ENCODE data around the gene S100P.
"Not testable (repeated sequence)": the region's sequence is repeated elsewhere in the genome, so short reads cannot be mapped to it uniquely, and the experiment has no call there.

S100P gene

GRCh38 chr4:6693231-6694176 is at the start of gene S100P:
Gene S100P (plus strand): TSS chr4:6693878. CDS start chr4:6693933, 55 bp downstream.
- DNase-seq (ENCODE audit: low read depth), result no peak

DNA sequence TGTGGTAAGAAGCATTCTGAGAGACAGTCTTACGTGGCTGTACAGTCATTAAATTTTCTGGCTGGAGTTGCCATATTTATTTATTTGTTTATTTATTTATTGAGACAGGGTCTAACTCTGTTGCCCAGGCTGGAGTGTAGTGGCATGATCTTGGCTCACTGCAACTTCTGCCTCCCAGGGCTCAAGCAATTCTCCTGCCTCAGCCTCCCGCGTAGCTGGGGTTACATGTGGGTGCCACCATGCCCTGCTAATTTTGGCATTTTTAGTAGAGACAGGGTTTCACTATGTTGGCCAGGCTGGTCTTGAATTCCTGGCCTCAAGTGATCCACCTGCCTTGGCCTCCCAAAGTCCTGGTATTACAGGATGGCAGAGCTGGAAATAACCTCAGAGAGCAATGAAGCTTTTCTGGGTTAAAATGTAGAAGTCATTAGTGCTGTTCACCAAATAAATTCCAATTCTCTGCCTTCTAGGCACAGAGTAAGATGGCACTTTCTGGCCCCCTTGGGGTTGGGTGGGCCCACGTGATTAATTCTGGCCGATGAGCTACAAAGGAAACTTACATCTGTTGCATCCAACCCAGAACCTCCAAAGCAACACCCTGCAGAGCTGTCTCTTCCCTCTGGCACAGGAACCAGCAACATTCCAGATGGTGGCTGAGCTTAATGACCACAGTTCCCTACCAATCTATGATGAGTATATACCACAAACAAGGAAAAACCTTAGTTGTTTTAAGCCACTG is 48.7 kb upstream of the S100P start:
- DNase-seq (ENCODE audit: low read depth), result no peak

DNA sequence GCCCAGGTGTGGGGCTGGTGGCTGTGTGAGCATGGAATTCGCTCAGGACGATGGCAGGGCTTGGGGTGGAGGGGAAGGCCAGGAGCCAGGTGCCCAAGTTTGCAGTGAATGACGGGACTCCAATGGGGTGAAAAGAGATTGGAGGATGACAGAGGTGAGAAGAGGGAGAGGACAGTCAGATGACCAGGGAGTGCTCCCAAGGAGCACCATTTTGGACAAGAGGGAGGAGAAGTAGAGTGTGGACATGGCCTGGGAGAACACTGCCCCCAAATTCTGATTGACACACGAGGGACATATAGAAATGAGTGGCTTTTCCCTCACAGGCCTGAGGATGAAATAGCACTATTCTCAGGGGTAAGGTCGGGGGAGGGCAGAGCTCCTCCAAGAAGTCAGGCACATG is 46.5 kb upstream of the S100P start:
- DNase-seq (ENCODE audit: low read depth), result no peak

GRCh38 chr4:6647582-6648230 is 46.0 kb upstream of the S100P start:
- no peak for DNase-seq (ENCODE audit: low read depth)

DNA sequence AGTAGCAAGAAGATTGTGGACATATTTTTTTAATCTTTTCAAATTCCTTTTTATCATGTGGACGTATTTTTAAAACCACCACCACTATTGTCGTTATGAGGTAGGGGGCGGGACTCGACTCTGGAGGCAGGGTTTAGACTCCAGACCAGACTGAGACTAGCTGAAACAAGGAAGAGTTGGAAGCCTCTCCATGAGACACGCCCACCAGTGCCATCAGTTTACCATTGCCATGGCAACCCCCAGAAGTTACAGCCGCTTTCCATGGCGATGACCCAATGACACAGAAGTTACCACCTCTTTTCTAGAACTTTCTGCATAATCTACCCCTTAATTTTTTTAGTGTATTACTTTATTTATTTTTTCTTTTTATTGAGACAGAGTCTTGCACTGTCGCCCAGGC is 44.5 kb upstream of the S100P start:
- DNase-seq (ENCODE audit: low read depth), result no peak

- not testable (repeated sequence) for DNase-seq (ENCODE audit: low read depth)
These were observed 39.5 kb upstream of the S100P start for GRCh38 chr4:6654211-6654610.

DNA sequence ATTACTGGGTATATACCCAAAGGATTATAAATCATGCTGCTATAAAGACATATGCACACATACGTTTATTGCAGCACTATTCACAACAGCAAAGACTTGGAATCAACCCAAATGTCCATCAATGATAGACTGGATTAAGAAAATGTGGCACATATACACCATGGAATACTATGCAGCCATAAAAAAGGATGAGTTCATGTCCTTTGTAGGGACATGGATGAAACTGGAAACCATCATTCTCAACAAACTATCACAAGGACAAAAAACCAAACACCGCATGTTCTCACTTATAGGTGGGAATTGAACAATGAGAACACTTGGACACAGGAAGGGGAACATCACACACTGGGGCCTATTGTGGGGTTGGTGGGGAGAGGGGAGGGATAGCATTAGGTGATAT is 38.4 kb upstream of the S100P start:
- not testable (repeated sequence) for DNase-seq (ENCODE audit: low read depth)

DNA sequence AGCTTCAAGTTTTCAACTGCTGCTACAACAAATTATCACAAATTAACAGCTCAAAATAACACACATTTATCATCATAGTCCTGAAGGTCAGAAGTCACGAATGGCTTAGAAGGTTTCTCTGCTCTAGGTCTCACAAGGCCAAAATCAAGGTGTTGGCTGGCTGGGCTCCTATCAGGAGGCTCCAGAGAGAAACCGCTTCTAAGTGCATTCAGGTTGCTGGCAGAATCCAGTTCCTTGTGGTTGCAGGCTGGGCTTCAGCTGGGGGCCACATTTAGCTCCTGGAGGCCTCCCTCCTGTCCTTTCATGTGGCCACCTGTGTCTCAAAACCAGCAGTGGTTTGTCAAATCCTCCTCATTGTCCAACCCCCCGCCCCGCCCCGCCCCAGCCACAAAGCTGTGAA is 37.8 kb upstream of the S100P start:
- no peak for DNase-seq (ENCODE audit: low read depth)

- no peak for DNase-seq (ENCODE audit: low read depth)
These were observed 36.2 kb upstream of the S100P start for GRCh38 chr4:6657242-6658208.

DNA sequence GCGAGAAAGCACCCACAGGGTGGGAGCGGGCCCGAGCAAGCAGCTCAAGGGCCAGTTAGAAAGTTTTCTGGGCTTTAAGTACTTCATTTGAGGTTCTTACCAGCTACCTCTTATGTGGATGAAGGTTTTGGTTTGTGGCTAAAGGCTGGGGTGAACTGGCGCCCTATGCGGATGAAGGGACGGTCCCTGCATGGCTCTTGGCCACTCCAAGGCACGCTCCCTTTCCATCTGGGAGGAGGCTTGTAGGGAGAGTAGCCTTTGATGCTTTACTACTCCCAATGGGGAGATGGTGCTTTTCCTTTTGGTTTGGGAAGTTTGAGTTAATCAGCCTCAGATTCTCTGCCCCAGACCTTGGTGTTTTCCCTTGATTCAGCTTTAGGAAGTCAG is 35.5 kb upstream of the S100P start:
- no peak for DNase-seq (ENCODE audit: low read depth)

- peak; percentile 28 for DNase-seq (ENCODE audit: low read depth)
These were observed 35.0 kb upstream of the S100P start for GRCh38 chr4:6658597-6659075.

GRCh38 chr4:6659897-6660296 is 33.8 kb upstream of the S100P start:
- DNase-seq (ENCODE audit: low read depth), result no peak

- DNase-seq (ENCODE audit: low read depth), result no peak
These were observed 33.2 kb upstream of the S100P start for GRCh38 chr4:6660430-6660829.

GRCh38 chr4:6662591-6662990 is 31.1 kb upstream of the S100P start:
- no peak for DNase-seq (ENCODE audit: low read depth)

DNA sequence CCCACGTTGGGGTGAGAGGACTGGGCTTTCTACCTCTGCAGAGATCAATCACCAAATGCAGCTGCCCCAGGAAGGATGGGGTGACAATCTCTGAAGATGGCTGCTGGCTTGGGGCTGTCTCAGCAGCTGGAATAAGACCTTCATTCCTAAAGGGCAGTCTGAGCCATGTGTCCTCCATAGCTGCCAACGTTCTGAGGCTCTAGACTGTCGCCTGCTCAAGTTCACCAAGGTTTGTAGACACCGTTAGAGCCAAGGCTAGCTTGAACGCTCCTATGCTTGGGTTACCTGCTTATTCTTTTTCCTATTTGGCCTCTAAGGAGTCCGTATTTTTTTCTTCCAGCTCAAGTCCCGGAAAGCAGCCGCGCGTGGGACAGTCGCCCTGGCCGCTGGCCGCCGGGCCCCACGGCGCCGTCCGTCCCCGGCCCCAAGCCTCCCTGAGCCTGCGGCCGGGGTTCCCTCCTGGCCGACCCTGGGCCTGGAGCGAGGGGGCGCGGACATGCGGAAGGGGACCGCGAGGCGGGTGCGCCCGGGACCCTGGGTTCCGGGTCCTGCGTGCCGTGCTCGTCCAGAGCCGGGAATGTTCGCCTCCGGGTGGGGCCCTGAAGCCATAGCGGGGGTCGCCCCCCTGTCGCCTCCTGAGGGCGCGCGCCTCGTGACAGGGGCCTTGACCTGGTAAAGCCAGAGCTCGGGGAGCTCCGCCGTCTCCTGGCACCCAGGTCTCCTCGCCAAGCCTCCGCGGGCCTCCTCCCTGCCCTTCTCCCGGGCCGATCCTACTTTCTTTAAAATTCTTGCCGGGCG is 29.9 kb upstream of the S100P start:
- no peak for DNase-seq (ENCODE audit: low read depth)

DNA sequence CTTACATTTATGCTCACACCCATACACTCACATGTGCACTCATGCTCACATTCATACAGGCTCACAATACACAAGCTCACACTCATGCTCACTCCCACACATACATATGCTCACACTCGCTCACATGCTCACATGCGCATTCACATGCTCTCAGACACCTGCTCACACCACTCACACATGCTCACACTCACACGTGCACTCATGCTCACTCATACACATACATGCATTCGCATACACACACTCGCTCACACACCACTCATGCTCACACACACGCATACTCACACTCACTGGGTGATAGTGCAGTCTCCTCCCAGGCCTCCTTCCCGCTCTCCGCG is 28.4 kb upstream of the S100P start:
- DNase-seq (ENCODE audit: low read depth), result no peak

DNA sequence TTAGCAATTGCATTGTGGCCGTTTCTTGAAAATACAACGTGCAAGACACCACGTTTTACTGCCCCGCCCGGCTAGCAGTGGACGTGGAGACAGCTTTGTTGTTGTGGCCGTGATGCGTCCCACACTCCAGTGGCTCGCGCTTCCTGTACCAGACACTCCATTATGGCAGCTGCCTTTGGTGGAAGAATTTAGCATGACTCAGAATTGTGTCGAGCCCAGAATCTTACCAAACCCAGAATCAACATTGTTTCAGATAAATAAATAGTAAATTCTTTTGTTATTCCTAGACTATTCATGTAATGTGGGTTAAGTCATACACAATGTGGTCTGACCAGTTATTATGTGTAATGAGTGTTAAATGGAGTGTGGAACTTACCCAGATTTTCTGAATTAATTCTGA is 25.3 kb upstream of the S100P start:
- DNase-seq (ENCODE audit: low read depth), result peak; percentile 67

DNA sequence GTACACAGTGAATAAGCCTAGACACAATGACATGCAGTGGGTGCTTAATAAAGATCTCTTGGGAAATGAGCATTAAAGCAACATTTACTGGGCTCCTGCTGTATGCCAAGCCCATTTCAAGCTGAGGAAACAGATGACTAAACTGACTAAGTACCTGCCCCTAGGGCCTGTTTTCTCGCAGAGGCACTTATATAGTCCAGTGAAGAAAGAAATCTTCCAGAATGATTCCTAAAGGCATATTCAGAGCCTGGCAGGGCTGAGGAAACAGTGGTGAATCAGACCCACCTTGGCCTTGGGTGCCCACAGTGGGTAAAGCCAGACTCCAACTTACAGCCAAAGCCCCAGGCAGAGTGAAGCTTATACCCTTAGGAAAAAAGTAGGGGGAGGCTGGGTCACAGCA is 22.0 kb upstream of the S100P start:
- DNase-seq (ENCODE audit: low read depth), result peak; percentile 21

GRCh38 chr4:6672131-6672530 is 21.5 kb upstream of the S100P start:
- no peak for DNase-seq (ENCODE audit: low read depth)

- DNase-seq (ENCODE audit: low read depth), result not testable (repeated sequence)
These were observed 21.0 kb upstream of the S100P start for GRCh38 chr4:6672541-6673190.
